GM12878 (cell line): ENCODE data around the gene LDLRAP1. TPM values are rescaled to one million over a fixed set of nuclear protein-coding genes. Genes with fewer than 3 reads are reported as not detected.

Experiments used
- ATAC-seq: fragments of 200-7000 bp; cut with Tn5 transposase; 3 replicates; pipeline ENCODE4 v1.9.1; 2020; ENCODE audit warnings: mild to moderate bottlenecking, moderate library complexity
- BruUV-seq: library from RNA; stranded (reverse); fragments of 400-500 nt; replicated peaks from 2 replicates; lab custom pipeline; 2021; lab: Mats Ljungman, UMichigan
- CTCF ChIA-PET: fragments of 300-600 bp; sonication (Branson Sonifier 250); formaldehyde crosslinking; extraction: SDS; loops from one replicate; lab custom pipeline; 2021; ENCODE audit warnings: inconsistent platforms; lab: Yijun Ruan, JAX
- POLR2A ChIA-PET: fragments of 350-600 bp; formaldehyde crosslinking; extraction: SDS; loops from one replicate; lab custom pipeline; 2021; ENCODE audit warnings: inconsistent platforms; lab: Charles Lee
- RAD21 ChIA-PET: fragments of 300-600 bp; sonication (Branson Sonifier 250); formaldehyde crosslinking; loops from one replicate; lab custom pipeline; 2023; ENCODE audit warnings: antibody characterized with exemption; ENCODE audit not compliant: unreplicated experiment; lab: Charles Lee
- SMC1A ChIA-PET: fragments of 300-600 bp; sonication (Branson Sonifier 250); formaldehyde crosslinking; loops from one replicate; lab custom pipeline; 2023; ENCODE audit not compliant: unreplicated experiment, uncharacterized antibody; lab: Charles Lee
- DNase-seq: peaks from one replicate; pipeline ENCODE4 v3.0.0-alpha.2; 2011; ENCODE audit warnings: low read depth, low spot score
- FAIRE-seq: peaks from 3 replicates; lab custom pipeline; 2011; peaks lifted over from hg19 to GRCh38; lab: Jason Lieb, UNC
- H2AFZ ChIP-seq: 2 replicates; pipeline ENCODE4 v1.6.0; 2011; ENCODE audit warnings: low read depth, low read length, control low read depth; ENCODE audit not compliant: control insufficient read depth
- H3K27ac ChIP-seq: 2 replicates; pipeline ENCODE4 v1.5.1; 2011; ENCODE audit warnings: control low read depth; ENCODE audit not compliant: control insufficient read depth, insufficient read depth
- H3K27me3 ChIP-seq, 2 experiments: replicated peaks in 1 of 2; 2 replicates each; pipeline versions ENCODE4 v1.6.0 to v1.6.1; 2011; ENCODE audit warnings: low read length in 1 of 2; ENCODE audit not compliant: control insufficient read depth in 2 of 2, insufficient read depth in 2 of 2
- H3K36me3 ChIP-seq, 2 experiments: 2 replicates each; pipeline ENCODE4 v1.5.1; 2011; ENCODE audit warnings: low read length in 1 of 2; ENCODE audit not compliant: control insufficient read depth in 2 of 2, insufficient read depth in 2 of 2
- H3K4me1 ChIP-seq: 2 replicates; pipeline ENCODE4 v1.6.1; 2011; ENCODE audit warnings: mild to moderate bottlenecking, low read length, moderate library complexity, mixed read lengths; ENCODE audit not compliant: control insufficient read depth, insufficient read depth
- H3K4me2 ChIP-seq: 2 replicates; pipeline ENCODE4 v1.6.0; 2011; ENCODE audit warnings: control low read depth; ENCODE audit not compliant: control insufficient read depth, insufficient read depth
- H3K4me3 ChIP-seq: fragments of 200-600 bp; sonication (generic); 2 replicates; pipeline ENCODE4 v1.5.1; 2016
- H3K79me2 ChIP-seq: 2 replicates; pipeline ENCODE4 v1.6.0; 2011; ENCODE audit warnings: low read length; ENCODE audit not compliant: control insufficient read depth, insufficient read depth
- H3K9ac ChIP-seq: 2 replicates; pipeline ENCODE4 v1.8.0; 2011; ENCODE audit warnings: low read length, control low read depth, mixed read lengths; ENCODE audit not compliant: control insufficient read depth, insufficient read depth
- H3K9me3 ChIP-seq: replicated peaks from 3 replicates; pipeline ENCODE4 v1.5.1; 2011; ENCODE audit warnings: mild to moderate bottlenecking, low read length; ENCODE audit not compliant: control insufficient read depth, insufficient read depth
- H4K20me1 ChIP-seq: 2 replicates; pipeline ENCODE4 v1.6.0; 2011; ENCODE audit not compliant: control insufficient read depth, insufficient read depth
- CBX5 ChIP-seq: sonication (generic); IDR thresholded peaks from 2 replicates; pipeline ENCODE4 v1.6.1; 2016; ENCODE audit warnings: low read depth, moderate library complexity, mild to moderate bottlenecking, inconsistent platforms
- CHD2 ChIP-seq: IDR thresholded peaks from 2 replicates; pipeline ENCODE4 v1.6.1; 2011; ENCODE audit warnings: low read depth, low read length, improper control_type of control experiment, borderline replicate concordance
- JUND ChIP-seq: IDR thresholded peaks from 2 replicates; pipeline ENCODE4 v1.6.1; 2012; ENCODE audit warnings: low read depth, mild to moderate bottlenecking, low read length, improper control_type of control experiment, moderate library complexity
- MTA2 ChIP-seq: fragments of 450-650 bp; IDR thresholded peaks from 2 replicates; pipeline ENCODE4 v1.6.1; 2016; ENCODE audit warnings: low read depth, mild to moderate bottlenecking, moderate library complexity
- SMAD1 ChIP-seq: fragments of 450-650 bp; IDR thresholded peaks from 2 replicates; pipeline ENCODE4 v1.6.1; 2018; ENCODE audit warnings: mild to moderate bottlenecking, low read depth; ENCODE audit not compliant: partially characterized antibody
- USF1 ChIP-seq: IDR thresholded peaks from 2 replicates; pipeline ENCODE4 v1.6.1; 2011; ENCODE audit warnings: borderline replicate concordance, low read depth, mild to moderate bottlenecking, moderate library complexity, mixed read lengths, low read length; ENCODE audit not compliant: insufficient read depth; ENCODE audit errors: extremely low read length
- ZBTB33 ChIP-seq: fragments of 450-650 bp; IDR thresholded peaks from 2 replicates; pipeline ENCODE4 v1.6.1; 2017; ENCODE audit warnings: mild to moderate bottlenecking
- ZNF207 ChIP-seq: fragments of 450-650 bp; IDR thresholded peaks from 2 replicates; pipeline ENCODE4 v1.6.1; 2014; ENCODE audit warnings: antibody characterized with exemption, mild to moderate bottlenecking, borderline replicate concordance
- WGBS: methylation state at CpG from one replicate; pipeline ENCODE4 v1.1.6; 2016; ENCODE audit warnings: low lambda C conversion rate; ENCODE audit not compliant: insufficient replicate concordance, insufficient coverage; ENCODE audit errors: missing lambda C conversion rate; 5-methylcytosine and 5-hydroxymethylcytosine counted together
- in situ Hi-C: fragments of 300-500 bp; cut with MboI; formaldehyde crosslinking; loops from 9 replicates; pipeline ENCODE4 v1.14.3; 2018; ENCODE audit warnings: mixed read lengths
- intact Hi-C: fragments of 100-400 bp; cut with micrococcal nuclease; formaldehyde crosslinking; loops from one replicate; pipeline ENCODE4 v1.14.2; 2022; ENCODE audit not compliant: unreplicated experiment
- polyA plus RNA-seq, 11 experiments: library from polyadenylated mRNA; depleted of rRNA in 4 of 11; unstranded in 6 of 11; stranded (reverse) in 5 of 11; fragments of >200 nt; fragmentation: Nextera tagmentation in 4 of 11; fragmentation: Illumina TruSeq in 1 of 11; extraction: Ambion mirVana in 4 of 11; extraction: Trizol in 1 of 11; gene quantifications; 1 replicate in 1 of 11; 2 replicates in 10 of 11; pipeline versions ENCODE4 v1.2.1 to v1.2.3, GENCODE V29; 2011 to 2016; ENCODE audit warnings: inconsistent platforms in 2 of 11, missing spikeins in 2 of 11, low read depth in 1 of 11
- total RNA-seq, 4 experiments: library from RNA; depleted of rRNA in 3 of 4; stranded (reverse); fragments of >200 nt in 3 of 4; fragmentation: Illumina TruSeq in 1 of 4; extraction: Trizol in 1 of 4; gene quantifications; 2 replicates each; pipeline versions ENCODE4 v1.2.1 to v1.2.3, GENCODE V29; 2013 to 2021

Gene LDLRAP1
- total and polyA plus RNA-seq, 10 of the 15 experiments (the other 5 are each of a cell fraction or from before 2014, with no cell fraction given), result 0.43 to 37.6 (median 22.0) TPM

GRCh38 chr1:25583519-25584370 lies 40.3 kb downstream of the LDLRAP1 start:
- DNase-seq, result no peak
- no peaks in the 10 kb centered on the region for H3K36me3 ChIP-seq
- no peak overlapping the region for H3K4me2 ChIP-seq
- no peak overlapping the region for H3K4me3 ChIP-seq
- H3K27ac ChIP-seq, result no peak overlapping the region
- H2AFZ ChIP-seq, result no peak overlapping the region
- BruUV-seq, result no TSS peak
- RAD21 ChIA-PET, result no interaction called here
- no peak overlapping the region for H3K9ac ChIP-seq
- FAIRE-seq, result no peak
- intact Hi-C loops, result no loop called here
- no peaks in the 10 kb centered on the region for H3K79me2 ChIP-seq
- in situ Hi-C loops, result no loop called here
- TF ChIP-seq MTA2 (no peak), JUND (no peak), CBX5 (no peak), ZBTB33 (no peak), ZNF207 (no peak), CHD2 (no peak), USF1 (no peak), SMAD1 (no peak)
- H4K20me1 ChIP-seq, result no peaks in the 10 kb centered on the region; the same call in 1 of the 2 replicates
- CTCF ChIA-PET, result interaction anchor here (1.7 kb wide), 1 partner anchor 25 kb away, joined by 3 read pairs; no protein-coding TSS in a partner anchor
- POLR2A ChIA-PET, result interaction anchor here (0.6 kb wide), 1 partner anchor 549 kb away, joined by 3 read pairs; no protein-coding TSS in a partner anchor
- no peaks in the 10 kb centered on the region; a peak in 1 of 4 replicates for H3K27me3 ChIP-seq
- SMC1A ChIA-PET, result no interaction called here
- H3K9me3 ChIP-seq, result no peaks in the 10 kb centered on the region
- ATAC-seq, result no peak
- WGBS, result 19% methylated on average over 14 of the region's 14 CpGs
- peaks cover 9% of the 10 kb centered on the region; the same call in 1 of the 2 replicates for H3K4me1 ChIP-seq
